ENCODE measurements around the gene SPEG.
A peak's percentile ranks its signal among the peaks of the same experiment; 100 is the strongest.

The SPEG gene

DNA sequence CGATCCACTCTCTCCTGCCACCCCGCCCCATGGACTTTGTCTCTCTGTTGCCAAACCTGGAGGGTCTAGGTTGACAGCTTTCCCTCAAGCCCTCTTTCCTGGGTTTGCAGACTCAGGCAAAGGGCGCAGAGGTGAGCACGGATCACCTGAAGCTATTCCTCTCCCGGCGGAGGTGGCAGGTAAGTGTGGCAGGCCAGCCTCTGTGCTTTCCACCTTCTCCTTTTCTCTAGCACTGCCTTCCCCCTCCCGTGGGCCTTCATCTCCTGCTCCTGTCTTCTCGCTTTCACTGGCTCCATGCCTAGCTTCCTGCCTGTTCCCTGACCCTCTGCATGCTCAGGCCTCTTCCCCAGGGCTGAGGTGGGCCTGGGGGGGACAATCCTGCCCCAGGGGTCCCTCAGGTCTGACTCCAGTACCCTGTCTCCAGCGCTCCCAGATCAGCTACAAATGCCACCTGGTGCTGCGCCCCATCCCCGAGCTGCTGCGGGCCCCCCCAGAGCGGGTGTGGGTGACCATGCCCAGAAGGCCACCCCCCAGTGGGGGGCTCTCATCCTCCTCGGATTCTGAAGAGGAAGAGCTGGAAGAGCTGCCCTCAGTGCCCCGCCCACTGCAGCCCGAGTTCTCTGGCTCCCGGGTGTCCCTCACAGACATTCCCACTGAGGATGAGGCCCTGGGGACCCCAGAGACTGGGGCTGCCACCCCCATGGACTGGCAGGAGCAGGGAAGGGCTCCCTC, 48.2 kb downstream of the SPEG start:
- DNase-seq = no peak

DNA sequence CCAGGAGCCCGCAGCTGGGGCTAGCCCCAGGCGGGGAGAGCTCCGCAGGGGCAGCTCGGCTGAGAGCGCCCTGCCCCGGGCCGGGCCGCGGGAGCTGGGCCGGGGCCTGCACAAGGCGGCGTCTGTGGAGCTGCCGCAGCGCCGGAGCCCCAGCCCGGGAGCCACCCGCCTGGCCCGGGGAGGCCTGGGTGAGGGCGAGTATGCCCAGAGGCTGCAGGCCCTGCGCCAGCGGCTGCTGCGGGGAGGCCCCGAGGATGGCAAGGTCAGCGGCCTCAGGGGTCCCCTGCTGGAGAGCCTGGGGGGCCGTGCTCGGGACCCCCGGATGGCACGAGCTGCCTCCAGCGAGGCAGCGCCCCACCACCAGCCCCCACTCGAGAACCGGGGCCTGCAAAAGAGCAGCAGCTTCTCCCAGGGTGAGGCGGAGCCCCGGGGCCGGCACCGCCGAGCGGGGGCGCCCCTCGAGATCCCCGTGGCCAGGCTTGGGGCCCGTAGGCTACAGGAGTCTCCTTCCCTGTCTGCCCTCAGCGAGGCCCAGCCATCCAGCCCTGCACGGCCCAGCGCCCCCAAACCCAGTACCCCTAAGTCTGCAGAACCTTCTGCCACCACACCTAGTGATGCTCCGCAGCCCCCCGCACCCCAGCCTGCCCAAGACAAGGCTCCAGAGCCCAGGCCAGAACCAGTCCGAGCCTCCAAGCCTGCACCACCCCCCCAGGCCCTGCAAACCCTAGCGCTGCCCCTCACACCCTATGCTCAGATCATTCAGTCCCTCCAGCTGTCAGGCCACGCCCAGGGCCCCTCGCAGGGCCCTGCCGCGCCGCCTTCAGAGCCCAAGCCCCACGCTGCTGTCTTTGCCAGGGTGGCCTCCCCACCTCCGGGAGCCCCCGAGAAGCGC, 49.1 kb downstream of the SPEG start:
- DNase-seq = no peak

DNA sequence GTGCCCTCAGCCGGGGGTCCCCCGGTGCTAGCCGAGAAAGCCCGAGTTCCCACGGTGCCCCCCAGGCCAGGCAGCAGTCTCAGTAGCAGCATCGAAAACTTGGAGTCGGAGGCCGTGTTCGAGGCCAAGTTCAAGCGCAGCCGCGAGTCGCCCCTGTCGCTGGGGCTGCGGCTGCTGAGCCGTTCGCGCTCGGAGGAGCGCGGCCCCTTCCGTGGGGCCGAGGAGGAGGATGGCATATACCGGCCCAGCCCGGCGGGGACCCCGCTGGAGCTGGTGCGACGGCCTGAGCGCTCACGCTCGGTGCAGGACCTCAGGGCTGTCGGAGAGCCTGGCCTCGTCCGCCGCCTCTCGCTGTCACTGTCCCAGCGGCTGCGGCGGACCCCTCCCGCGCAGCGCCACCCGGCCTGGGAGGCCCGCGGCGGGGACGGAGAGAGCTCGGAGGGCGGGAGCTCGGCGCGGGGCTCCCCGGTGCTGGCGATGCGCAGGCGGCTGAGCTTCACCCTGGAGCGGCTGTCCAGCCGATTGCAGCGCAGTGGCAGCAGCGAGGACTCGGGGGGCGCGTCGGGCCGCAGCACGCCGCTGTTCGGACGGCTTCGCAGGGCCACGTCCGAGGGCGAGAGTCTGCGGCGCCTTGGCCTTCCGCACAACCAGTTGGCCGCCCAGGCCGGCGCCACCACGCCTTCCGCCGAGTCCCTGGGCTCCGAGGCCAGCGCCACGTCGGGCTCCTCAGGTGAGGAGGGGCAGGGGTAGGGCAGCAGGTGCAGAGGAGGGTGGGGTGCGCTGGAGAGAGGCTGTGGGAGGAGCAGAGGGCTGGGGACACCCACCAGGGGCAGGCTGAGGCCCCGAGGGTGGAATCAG, 49.9 kb downstream of the SPEG start:
- no peak for DNase-seq

DNA sequence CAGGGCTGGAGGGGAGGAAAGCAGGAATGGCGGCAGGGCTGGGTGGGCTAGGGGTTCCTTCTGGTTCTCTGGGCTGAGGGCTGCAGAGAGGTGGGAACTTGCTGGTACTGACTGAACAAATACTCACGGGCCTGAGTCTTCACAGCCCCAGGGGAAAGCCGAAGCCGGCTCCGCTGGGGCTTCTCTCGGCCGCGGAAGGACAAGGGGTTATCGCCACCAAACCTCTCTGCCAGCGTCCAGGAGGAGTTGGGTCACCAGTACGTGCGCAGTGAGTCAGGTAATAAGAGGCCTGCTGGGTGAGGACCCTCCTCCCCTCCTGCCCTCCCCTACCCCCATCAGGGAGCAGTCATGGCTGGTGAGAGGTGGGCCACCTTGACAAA, 50.5 kb downstream of the SPEG start:
- DNase-seq = no peak

DNA sequence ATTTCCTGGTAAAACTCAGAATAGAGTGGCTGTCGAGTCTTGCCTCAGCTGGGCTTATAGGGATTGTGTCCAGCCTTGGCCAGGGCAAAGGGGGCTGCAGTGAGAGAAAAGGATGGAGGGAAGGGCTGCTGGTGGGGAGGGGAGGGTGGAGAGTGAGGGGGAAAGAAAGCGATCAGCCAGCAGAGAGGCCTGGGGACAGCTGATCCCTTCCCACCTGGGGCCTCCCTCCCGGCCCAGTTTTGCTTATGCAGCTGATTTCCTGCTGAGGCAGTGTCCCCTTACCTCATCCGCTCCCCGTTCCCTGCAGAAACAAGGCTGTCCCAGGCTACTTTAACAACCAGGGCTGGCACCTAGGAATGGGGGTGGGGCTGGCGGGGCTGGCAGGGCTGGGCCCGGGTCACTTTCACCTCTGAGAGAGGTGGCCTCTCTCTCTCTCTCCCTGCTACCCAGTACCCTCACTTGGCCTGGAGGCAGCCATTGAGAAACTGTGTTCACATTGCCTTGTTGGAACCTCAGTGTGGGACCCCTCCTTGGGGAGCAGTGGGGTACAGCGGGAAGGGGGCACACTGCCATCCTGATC, 51.8 kb downstream of the SPEG start:
- no peak for DNase-seq

DNA sequence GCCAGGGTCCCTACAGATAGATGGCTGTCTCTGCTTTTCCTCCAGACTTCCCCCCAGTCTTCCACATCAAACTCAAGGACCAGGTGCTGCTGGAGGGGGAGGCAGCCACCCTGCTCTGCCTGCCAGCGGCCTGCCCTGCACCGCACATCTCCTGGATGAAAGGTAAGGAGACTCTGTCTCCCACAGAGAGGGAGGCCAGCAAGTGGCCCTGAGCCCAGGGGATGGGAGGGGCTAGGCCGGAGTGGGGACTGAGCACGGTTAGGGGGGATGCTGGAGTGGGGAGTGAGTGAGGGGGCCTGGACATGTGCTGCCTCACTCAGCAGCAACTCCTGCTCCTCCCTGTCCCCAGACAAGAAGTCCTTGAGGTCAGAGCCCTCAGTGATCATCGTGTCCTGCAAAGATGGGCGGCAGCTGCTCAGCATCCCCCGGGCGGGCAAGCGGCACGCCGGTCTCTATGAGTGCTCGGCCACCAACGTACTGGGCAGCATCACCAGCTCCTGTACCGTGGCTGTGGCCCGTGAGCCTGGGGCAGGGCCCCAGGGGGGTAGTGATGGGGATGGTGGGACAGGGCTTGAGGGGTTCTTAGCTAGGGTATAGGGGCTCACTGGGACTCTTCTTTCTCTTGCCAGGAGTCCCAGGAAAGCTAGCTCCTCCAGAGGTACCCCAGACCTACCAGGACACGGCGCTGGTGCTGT, 53.7 kb downstream of the SPEG start:
- no peak for DNase-seq

DNA sequence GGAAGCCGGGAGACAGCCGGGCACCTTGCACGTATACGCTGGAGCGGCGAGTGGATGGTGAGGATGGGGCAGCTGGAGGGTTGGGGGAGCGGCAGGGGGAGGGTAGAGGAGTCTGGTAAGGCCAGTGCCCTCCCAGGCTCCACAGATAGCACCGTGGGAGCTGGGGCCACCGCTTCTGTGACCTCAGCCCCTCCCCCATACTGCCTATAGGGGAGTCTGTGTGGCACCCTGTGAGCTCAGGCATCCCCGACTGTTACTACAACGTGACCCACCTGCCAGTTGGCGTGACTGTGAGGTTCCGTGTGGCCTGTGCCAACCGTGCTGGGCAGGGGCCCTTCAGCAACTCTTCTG, 54.2 kb downstream of the SPEG start:
- no peak for DNase-seq

DNA sequence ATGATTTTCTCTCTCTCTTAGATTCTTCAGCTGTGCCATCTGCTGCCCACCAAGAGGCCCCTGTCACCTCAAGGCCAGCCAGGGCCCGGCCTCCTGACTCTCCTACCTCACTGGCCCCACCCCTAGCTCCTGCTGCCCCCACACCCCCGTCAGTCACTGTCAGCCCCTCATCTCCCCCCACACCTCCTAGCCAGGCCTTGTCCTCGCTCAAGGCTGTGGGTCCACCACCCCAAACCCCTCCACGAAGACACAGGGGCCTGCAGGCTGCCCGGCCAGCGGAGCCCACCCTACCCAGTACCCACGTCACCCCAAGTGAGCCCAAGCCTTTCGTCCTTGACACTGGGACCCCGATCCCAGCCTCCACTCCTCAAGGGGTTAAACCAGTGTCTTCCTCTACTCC, 54.7 kb downstream of the SPEG start:
- DNase-seq = no peak

DNA sequence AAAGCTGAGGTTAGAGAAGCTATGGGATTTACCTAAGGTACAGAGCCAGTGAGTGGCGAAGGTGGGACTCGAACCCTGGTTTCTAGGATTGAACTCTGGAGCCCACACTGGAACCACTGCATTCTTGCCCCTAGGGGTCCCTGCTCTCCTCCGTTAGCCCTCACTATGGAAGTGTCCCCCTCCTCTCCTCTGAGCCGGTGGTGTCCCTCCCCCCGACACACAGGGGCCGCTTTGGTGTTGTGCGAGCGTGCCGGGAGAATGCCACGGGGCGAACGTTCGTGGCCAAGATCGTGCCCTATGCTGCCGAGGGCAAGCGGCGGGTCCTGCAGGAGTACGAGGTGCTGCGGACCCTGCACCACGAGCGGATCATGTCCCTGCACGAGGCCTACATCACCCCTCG, 55.5 kb downstream of the SPEG start:
- no peak for DNase-seq

DNA sequence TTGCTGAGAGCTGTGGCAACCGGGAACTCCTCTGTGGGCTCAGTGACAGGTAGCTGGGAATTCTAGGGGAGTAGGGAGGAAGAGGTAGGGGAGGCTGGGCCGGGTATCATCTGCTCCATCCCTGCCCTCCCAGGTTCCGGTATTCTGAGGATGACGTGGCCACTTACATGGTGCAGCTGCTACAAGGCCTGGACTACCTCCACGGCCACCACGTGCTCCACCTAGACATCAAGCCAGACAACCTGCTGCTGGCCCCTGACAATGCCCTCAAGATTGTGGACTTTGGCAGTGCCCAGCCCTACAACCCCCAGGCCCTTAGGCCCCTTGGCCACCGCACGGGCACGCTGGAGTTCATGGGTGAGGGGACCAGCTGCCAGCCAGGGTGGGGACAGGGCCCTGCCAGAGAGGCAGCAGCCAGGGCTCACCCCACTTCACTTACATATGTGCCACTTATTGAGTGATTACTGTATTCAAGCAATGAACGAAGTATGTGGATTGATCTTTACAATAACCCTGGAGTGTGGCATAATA, 56.0 kb downstream of the SPEG start:
- no peak for DNase-seq

DNA sequence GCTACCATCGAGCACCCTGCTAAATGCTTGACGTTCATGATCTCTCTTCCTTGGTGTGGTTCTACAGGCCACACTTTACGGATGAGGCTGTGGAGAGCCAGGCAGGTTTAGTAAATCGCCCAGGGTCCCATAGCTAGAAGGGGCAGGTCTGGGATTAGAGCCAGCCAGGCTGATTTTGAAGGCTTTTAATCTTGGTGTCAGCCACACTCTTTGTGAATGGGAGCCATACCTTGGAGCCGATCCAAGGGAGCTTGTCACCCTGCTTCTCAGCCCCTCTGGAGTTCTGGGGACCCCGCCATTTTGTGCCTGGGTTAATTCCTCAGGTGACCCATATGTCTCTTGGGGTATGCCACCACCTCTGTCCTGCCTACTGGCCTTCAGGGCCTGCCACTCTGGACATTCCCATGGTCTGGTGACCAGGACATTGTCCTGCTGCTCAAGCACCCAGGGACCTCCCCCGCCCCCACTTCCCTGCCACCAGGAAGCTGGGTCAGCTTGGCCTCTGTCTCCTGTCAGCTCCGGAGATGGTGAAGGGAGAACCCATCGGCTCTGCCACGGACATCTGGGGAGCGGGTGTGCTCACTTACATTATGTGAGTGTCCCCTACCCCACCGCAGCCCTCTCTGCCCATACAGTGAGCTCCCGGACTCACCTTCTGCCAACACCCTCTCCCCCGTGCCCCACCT, 56.8 kb downstream of the SPEG start:
- DNase-seq = no peak

DNA sequence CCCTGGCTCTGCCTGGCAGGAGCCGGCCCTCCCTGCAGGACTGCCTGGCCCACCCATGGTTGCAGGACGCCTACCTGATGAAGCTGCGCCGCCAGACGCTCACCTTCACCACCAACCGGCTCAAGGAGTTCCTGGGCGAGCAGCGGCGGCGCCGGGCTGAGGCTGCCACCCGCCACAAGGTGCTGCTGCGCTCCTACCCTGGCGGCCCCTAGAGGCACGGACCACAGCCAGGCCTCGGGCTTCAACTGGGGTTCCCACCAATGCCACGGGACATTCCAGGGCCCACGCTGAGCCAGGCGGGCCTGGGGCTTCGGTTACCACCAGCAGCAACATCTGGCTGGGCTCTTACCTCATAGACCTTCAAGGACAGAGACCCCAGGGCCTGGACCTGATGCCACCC, 57.9 kb downstream of the SPEG start:
- no peak for DNase-seq

DNA sequence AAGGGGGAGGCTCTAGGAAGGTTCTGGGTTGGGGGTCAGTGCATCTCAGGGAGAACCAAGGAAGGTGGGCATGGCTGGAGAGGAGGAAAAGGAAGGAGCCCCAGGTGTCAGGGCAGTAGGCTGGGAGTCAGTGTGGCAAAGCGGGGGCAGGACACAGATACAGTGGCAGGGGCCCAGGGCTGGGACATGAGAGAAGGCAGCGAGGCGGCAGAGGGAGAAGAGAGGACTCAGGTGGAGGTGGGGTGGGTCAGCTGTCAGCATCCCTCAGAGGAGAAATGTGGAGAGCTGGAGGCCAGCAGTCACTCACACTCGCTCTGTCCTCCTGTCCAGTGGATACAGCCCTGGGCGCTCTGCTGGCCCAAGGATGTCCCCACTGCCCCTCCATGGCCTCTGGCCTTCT, 58.4 kb downstream of the SPEG start:
- DNase-seq = no peak

DNA sequence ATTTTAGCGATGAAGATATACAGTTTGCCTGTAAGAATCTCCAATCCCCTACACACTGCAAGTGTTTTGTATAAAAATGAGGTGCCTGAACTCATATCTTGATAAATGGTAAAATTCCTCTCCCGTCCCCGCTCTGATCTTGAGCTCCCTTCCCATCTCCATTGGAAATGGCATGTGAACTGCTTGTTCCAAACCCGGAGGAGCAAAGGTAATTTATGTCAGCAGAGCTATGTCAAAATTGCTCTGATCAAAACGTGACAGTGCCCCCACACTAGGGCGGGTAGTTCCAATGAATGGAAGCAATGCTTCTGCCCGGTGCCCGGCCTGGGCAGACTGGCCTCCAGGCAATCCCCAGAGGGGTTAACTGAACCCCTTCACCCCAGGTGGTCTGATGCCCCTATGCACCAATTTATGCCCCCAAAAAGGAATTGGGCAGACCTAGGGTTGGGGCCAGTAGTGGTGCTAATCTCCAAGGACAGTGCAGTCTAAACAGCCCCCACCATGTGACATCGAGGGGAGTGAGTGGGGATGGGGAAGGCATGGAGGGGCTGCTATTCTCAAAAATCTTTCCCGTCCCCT, 60.4 kb downstream of the SPEG start:
- no peak for DNase-seq

DNA sequence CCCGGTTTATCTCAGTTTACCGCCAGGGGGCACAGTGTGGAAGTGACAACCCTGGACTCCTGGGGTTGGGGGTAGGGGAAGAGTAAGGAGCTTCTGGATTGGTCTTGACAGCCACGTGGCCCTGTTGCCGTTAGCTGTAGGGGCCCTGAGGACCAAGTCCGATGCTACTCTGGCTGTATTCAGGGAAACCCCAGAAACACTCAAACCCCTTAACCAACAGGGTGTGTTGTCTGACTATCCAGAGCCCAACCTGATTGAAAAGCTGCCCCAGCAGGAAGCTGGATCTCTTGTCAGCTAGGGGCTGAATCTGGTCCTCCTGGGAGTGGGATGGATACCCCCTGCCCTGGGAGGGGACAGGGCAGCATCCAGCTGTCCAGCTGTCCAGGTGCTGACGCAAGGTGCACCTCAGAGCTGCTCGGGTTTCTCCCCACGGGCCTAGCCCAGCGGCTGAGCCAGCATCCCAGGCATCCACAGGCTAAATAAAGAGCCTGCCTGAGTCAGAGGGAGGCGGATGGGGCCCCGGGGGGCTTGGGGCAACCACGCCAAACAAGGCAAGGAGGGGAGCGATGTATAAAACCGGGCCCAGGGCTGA, 61.0 kb downstream of the SPEG start:
- DNase-seq = peak; percentile 37

DNA sequence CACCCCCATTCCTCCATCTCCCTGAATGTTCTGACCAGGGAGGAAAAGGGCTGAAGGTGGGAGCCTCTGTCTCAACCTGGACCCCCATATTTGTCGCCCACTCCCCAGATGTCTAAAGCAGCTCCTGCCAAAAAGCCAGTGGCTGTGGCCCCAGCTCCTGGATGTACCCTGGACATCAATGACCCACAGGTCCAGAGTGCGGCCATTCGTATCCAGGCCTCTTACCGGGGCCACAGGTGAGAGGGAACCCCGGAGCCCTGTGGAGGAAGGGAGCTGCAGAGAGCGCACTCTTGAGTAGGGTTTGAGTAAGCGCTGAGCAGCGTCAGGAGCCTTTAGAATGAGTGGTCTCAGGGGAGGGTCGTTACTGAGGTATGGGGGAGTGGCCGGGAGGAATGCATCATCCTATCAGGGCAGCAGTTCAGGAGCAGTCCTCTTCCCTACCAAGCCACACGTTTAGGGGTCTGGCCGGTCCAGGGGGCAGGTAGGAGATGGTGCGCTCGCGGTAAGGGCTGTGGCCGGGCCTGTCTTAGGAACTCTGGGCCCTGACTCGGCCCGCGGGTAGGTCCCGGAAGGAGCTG, 61.7 kb downstream of the SPEG start:
- DNase-seq = no peak

DNA sequence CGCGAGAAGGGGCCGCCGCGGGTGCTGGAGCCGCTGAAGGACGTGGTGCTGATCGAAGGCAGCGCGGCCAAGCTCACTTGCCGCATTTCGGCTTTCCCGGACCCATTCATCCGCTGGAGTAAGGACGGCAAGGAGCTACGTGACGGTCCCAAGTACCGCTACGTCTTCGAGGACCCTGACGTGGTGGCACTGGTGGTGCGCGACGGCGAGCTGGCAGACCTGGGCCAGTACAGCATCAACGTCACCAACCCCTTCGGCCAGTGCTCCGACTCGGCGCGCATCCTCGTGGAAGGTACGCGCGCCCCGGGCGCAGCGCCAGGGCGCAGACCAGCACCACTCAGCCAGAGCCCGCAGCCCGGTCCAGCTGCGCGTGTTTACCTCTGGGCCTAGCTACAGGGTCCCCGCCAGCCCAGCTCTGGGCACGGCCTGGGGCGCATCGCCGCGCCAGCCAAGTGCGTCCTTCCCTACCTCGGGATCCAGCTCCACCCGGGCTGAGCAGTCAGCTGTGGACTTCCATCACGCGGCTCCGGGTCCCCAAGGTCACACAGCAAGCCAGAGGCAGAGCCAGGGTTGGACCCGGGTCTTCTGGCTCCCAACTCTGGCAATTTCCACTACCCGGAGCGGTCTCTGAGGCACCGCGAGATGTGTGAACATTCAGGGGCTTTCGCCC, 62.3 kb downstream of the SPEG start:
- DNase-seq = no peak

DNA sequence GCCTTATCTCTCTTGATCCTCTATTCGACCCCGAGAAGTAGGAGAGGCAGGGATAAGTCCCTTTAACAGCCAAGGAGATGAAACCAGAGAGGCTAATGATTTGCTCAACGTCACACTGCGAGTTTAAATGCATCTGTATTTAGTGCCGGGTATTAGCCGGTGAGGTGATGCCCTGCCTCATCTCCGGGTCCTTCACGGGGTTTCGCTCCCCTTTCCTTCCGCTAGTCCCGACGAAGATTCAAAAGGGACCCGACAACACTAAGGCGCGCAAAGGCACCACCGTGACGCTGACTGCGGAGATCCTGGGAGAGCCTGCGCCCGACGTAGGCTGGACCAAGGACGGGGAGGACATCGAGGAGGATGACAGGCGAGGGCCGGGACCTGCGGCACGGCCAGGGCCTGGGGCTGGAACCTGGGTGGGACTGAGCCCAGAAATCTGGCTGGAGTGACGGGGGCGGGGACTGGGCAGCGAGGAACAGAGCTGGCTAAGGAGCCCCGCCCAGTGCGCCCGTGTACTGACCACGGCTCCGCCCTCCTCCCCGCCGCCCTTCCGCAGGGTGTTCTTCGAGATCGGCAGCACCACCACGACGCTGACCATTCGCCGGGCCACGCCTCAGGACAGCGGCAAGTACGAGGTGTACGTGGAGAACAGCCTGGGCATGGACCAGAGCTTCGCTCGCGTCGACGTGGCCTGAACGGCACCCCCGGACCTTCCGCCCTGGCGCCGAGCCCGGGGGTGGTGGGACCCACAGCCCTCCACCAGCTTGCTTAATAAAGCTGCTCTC, 63.0 kb downstream of the SPEG start:
- DNase-seq = no peak
